B cell (primary cell): ENCODE data around the gene MYL7.

ENCODE experiments used
- EZH2 ChIP-seq: IDR thresholded peaks from 2 replicates; pipeline ENCODE4 v1.6.1; 2012; ENCODE audit warnings: borderline replicate concordance, low read depth, mild to moderate bottlenecking, moderate library complexity, low read length; ENCODE audit not compliant: insufficient read depth, poor library complexity, severe bottlenecking
- TF ChIP-seq, protein P1 (sequence below): fragments of 200-600 bp; IDR thresholded peaks from one replicate; pipeline ENCODE4 v1.8.0; 2022; ENCODE audit warnings: antibody characterized with exemption, mild to moderate bottlenecking

GRCh38 chr7:44187636-44188416 is 46.7 kb upstream of the MYL7 start:
- TF ChIP-seq, protein P1, sequence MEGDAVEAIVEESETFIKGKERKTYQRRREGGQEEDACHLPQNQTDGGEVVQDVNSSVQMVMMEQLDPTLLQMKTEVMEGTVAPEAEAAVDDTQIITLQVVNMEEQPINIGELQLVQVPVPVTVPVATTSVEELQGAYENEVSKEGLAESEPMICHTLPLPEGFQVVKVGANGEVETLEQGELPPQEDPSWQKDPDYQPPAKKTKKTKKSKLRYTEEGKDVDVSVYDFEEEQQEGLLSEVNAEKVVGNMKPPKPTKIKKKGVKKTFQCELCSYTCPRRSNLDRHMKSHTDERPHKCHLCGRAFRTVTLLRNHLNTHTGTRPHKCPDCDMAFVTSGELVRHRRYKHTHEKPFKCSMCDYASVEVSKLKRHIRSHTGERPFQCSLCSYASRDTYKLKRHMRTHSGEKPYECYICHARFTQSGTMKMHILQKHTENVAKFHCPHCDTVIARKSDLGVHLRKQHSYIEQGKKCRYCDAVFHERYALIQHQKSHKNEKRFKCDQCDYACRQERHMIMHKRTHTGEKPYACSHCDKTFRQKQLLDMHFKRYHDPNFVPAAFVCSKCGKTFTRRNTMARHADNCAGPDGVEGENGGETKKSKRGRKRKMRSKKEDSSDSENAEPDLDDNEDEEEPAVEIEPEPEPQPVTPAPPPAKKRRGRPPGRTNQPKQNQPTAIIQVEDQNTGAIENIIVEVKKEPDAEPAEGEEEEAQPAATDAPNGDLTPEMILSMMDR = no peak
- TF ChIP-seq EZH2 = no peak
